Measurements from ENCODE around the gene BBLN.
"Not testable (repeated sequence)": the region's sequence is repeated elsewhere in the genome, so short reads cannot be mapped to it uniquely, and the experiment has no call there.

Gene BBLN

DNA sequence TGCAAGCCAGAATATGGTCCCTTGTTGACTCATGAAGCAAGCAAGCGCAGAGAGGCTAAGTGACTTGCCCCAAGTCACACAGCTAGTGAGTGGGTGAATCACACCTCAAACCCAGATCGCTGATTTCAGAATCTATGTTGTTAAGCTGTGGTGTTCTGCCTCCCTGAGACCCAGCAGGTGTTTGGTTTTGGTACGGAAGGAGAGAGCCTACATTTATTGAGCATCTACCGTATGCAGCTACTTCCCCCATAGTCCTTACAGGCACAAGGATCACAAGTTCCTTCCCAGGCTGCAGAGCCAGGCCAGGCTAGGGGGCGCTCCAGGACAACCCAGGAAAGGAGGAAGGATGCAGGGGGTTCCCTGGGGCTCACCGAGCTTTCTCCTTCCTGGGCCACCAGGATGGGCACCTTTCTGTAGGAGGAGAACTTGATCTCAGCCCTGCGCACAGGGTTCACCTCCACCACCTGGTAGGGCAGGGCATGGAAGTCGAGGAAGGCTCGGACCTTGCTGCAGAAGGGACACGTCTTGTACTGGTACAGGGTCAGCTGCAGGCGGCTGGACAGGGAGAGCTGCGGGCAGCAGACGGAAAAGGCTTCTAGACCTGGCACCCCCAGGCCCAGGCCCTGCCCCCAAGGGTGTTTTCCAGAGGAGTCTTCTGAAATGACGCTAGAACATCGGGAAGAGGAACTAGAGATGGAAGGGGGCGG lies 35.0 kb upstream of the BBLN start:
- DNase-seq, result peak; percentile 66 to 71

DNA sequence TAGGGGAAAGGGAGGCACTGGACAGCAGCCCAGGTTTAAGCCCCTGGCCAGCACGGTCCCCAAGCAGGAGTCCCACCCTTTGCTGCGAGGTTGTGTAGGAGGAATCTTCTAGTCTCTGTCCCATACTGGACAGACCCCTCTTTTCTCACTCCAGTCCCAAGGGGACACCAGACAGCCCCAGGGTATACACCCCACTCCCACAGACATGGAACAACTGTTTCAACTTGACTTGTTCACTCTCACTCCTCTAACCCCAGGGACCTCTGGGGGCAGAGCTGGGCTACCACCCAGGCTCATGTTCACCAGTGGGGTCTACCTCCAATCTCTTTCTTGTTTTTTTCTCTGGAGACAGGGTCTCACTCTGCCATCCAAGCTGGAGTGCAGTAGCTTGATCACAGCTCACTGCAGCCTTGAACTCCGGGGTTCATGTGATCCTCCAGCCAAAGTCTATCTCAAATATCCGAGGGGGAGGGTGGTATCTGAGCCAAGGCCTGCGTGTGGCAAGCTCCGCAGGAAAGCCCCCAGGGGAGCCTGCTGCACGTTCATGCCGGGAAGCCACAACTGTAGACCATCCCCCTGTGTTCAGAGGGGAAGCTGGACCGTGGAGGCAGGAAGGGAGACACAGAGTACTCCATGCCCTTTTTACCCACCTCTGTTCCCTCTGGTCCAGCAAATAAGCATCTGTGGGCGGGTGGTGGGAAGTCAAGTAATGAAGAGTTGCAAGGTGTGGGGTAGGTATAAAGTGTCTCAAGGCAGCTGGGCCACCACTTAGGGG lies 34.3 kb upstream of the BBLN start:
- DNase-seq, result no peak

- peak; percentile 87 to 89 for DNase-seq
These were observed 32.5 kb upstream of the BBLN start, which contains the start of gene PTGES2 for GRCh38 chr9:128127568-128127989. Gene PTGES2 (minus strand): TSS chr9:128127729. CDS start chr9:128127717, 12 bp downstream.

DNA sequence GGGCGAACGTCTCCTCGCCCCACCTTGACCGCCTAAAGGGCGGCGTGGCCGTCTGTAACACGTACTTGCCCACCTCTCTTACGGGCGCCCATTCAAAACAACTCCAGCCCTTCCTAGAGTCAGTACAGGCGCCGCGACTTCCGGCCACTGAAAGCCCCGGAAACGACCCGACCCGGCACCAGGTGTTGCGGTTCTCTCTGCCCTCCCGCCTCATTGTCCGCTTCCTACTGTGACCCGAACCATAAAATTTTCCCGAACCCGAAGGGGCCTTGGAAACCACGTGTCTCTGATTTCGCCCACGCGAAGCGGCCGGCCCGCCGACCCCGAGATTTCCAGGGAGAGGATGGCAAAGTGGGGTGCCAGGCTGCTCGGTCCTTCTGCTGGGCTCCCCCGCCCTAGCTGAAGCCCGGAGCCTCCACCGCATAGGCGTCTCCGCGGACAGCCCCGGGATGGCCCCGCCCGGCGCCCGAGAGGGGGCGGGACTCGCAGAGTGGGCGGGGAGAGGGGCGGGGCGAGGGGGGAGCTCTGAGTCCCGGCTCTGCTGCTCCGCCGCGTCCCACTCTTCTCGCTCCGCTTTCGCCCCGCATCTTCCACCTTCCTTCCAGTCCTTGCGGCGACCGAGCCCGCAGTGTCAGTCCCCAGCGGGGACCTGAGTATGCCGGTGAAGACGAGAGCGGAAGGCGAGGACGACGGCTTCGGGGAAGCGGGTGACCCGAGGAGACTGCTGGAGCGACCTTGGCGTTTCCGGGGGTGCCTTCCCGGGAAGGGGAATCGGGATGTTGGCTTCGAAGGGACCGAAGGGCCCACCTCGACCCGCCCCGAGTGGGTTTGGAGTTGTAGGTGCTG lies 31.9 kb upstream of the BBLN start:
- DNase-seq, result peak; percentile 89 to 90

DNA sequence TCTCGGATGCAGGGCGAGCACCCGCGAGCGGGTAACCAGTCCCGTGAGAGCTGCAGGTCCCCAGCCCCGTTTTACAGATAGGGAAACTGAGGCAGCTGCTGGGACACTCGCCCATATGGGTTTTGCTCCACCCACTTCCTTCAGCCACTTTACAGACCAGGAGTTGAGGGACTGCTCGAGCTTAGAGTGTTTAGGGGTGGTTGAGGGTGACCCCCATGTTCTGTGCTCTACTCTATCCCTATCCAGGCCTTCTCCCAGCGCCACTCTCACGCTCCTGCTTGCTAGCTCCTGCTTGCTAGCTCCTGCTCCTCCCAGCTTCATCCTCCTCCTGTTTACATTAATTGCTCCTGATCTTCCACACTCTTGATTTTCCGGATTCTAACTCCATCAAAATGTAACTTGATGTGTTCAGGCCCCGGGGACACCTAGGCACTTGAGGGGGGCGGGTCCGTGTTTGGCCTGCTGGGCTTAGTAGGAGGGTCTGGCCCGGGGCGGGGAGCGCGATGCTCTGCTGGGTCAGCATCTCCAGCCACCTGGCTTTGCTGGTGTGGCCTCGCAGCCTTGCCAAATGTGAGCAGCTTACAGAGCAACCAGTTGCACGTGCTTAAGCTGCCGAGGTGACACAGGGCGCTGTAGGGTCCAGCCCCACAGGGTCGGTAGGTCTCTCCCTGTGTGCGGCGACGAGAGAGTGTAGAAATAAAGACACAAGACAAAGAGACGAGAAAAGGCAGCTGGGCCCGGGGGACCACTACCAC lies 31.1 kb upstream of the BBLN start:
- DNase-seq, result peak in 1 of 2 experiments; percentile 42

DNA sequence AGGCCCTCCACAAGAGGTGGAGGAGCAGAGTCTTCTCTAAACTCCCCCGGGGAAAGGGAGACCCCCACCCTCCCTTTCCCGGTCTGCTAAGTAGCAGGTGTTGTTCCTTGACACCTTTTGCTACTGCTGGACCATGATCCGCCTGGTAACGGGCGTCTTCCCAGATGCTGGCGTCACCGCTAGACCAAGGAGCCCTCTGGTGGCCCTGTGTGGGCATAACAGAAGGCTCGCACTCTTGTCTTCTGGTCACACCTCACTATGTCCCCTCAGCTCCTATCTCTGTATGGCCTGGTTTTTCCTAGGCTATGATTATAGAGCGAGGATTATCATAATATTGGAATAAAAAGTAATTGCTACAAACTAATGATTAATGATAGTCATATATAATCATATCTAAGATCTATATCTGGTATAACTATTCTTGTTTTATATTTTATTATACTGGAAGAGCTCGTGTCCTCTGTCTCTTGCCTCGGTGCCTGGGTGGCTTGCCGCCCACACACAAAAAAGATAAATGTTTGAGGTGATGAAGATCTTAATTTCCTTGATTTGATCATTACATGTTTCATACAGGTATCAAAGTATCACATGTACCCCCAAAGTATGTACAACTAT lies 30.0 kb upstream of the BBLN start:
- peak; percentile 73 to 78 for DNase-seq

GRCh38 chr9:128130651-128131050 lies 29.4 kb upstream of the BBLN start:
- DNase-seq, result not testable (repeated sequence)

DNA sequence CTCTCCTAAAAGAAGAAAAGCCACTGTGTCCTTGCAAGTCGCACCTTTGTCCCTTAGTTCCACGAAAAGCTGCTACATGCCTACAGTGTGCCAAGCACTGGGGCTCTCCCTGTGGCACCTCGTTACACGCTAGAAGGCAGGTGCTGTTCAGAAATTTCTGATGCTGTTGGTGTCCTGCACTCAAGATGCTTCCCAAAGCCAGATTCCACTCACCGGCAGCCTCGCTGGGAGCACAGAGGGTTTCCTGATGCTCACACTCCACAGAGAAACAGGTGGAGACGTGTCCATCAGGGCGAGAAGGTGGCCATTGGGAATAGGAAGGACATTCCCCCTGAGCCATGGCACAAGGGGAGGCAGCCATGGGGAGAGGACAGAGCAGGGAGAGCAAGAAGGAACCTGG lies 28.7 kb upstream of the BBLN start:
- not testable (repeated sequence) for DNase-seq

DNA sequence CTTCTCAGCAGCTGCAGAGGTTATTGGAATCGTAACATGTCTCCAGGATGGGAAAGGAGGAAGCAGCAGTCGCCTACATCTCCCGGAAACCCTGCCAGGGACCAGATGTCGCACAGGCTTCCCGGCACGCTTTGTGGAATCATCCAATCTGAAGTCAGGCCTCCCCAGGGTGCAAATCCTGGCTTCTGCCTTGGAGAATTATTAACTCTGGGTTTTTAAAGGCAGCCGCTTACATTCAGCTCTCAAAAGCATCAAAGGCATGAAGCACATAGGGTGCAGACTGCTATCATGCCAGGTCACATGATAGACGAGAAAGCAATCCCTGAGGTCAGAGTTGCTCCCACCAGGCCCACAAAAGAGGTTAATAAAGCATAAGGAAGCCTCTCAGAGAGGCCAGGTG lies 27.9 kb upstream of the BBLN start:
- not testable (repeated sequence) for DNase-seq

DNA sequence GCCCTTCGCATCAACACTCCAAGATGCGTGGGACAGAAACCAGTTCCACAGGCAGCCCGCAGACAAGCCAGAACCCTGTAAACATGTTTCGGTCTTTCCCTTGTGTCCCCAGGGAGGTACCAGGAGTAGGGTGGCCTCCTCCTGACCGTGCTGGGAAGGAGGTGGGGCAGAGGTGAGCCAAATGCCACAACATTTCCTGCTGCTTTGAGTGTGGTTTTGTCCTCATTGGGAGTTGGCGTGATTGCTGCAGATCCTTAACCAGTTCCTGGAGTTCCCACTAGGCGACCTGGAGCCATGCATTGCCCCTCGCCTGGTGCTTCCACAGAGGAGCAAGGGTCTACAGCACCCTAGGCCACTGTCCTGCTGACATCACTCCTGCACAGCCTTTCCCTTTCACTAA lies 24.5 kb upstream of the BBLN start:
- DNase-seq, result not testable (repeated sequence)

GRCh38 chr9:128136816-128137793 lies 23.0 kb upstream of the BBLN start:
- DNase-seq, result no peak

DNA sequence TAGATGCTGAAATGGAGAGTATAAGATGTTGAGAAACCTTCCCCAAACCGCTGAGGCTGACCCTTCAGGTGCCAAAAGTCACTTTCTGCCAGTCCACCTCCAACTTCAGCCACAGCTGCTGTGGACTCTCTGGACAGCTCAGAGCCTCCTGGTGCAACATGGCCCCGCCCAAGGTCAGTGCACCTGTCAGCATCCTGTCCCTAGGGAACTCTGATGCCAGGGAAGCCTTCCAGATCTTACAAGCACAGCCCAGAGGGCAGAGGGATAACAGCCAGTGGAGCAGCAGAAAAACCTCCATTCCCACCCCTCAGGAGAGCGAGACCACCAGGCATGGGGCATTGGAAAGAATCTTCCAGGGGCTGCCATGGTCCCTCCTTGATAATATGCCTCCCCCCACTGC lies 22.1 kb upstream of the BBLN start:
- no peak for DNase-seq

DNA sequence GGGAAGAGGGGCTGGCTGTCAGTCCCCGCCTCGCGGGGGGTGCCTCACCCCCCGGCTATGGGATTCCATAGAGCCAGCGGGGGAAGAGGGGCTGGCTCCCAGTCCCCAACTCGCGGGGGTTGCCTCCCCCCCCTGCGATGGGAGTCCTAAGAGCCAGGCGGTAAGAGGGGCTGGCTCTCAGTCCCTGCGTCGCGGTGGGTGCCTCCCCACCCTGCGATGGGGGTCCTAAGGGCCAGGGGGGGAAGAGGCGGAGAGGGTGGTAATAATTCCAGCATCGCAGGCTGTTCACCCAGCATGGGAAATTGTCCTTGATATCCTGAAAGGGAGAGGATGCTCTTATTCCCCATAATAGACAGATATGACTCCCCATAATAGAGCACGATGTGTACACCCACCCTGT lies 20.4 kb upstream of the BBLN start:
- DNase-seq, result no peak

GRCh38 chr9:128141604-128142003 lies 18.5 kb upstream of the BBLN start:
- DNase-seq, result no peak

- DNase-seq, result no peak
These were observed 18.0 kb upstream of the BBLN start for GRCh38 chr9:128142061-128142460.

GRCh38 chr9:128142596-128142995 lies 17.5 kb upstream of the BBLN start:
- DNase-seq, result no peak

- DNase-seq, result no peak
These were observed 16.4 kb upstream of the BBLN start for GRCh38 chr9:128143525-128144238.

DNA sequence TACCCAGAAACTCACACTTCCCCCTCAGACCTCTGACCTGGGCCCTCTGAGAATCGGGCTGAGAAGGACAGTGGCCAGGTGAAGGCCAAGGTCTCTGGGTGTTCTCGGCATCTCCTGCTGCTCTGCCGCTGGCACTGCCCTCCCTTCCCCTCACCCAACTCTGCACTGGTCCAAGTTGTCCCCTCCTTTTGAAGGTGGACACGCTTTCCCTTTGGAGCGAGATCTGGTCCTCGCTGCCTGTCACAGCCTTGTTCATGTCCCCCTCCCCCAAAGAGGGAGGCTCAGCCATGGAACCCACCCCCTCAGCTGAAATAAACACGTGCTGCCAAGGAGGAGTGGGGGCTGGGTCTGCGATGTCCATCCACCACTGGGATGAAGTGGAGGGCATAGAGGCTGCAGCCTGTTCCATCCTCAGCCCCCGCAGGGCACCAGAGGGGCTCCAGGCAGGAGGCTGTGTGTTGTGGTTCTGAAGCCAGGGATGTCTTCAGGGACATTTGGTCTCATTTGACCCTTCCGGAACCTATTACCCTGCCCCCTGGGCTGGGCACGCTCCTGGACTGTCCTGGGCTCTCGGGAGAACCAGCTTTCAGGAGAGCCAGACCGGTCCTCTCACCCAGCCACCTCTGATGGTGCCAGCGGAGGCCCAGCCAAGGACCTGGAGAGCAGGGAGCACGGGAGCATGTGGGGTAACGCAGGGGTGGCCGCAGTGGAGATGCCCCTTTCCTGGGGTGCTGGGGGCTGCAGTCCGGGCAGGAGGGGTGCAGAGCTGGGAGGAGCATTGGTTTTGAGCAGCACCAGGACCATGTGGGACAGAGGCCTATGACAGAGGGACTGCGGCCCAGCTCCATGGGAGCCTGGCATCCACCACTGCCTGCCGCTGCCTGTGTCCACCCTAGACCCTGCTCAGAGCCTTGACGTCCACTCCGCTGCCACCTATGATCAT lies 15.6 kb upstream of the BBLN start:
- DNase-seq, result no peak

- DNase-seq, result no peak
These were observed 14.5 kb upstream of the BBLN start for GRCh38 chr9:128145536-128145935.
